ENCODE results near the gene CYP4F2.
"Not testable (repeated sequence)": the region's sequence is repeated elsewhere in the genome, so short reads cannot be mapped to it uniquely, and the experiment has no call there.

CYP4F2 gene

DNA sequence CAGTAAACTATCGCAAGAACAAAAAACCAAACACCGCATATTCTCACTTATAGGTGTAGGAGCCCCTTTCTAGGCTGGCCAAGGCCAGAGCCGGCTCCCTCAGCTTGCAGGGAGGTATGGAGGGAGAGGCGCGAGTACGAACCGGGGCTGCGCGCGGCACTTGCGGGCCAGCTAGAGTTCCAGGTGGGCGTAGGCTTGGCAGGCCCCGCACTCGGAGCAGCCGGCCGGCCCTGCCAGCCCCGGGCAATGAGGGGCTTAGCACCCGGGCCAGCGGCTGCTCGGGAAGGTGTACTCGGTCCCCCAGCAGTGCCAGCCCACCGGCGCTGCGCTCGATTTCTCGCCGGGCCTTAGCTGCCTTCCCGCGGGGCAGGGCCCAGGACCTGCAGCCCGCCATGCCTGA lies 1.7 kb upstream of the CYP4F2 start:
- DNase-seq: not testable (repeated sequence)

DNA sequence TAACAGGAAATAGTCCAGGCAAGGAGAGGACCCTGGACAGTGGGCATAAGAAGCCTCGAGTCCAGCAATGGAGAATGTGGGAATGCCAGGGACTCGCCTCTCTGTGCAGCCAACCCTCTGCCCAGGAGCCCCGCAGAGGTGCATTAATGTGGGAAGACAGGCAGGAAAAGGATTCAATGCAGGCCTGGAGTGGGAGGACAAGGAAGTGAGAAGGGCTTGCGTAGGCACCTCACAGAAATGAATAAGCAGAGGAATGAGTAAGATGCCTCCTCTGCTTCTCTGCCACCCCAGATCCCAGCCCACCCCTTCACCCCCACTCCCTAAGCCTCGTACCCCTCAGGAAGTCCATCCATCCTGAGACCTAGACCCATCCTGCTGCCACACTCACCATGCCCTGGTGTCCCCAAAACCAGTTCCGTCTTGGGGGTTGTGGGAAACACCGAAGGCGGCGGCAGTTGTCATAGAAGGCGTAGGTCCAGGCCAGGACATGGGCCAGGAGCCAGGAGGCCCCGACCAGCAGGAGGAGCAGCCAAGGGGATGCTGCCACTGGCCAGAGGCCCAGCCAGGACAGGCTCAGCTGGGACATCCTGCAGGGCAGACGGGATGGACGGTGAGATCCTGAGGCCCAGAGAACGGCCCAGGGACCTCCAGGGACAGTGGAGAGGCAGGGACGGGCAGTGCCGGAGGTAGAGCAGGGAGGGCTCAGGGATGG lies 692 bp downstream of the CYP4F2 start:
- no peak for DNase-seq

DNA sequence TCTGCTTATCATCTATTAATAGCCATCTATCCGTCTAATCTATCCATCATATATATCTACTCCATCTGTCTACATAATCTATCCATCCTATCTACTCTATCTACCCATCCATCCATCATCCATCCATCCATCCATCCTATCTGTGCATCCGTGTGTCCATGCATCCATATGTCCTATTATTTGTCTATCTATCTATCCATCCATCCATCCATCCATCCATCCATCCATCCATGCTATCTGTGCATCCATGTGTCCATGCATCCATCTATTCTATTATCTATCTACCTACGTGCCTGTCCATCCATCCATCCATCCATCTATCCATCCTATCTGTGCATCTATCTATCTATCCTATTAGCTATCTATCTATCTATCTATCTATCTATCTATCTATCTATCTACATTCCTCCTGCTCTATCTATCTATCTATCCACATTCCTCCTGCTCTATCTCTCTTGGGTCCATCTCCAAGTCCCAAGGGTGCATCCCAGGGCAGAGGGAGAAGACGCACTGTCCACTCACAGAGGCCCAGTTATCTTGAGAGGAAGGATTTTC lies 1.9 kb downstream of the CYP4F2 start:
- DNase-seq: no peak

DNA sequence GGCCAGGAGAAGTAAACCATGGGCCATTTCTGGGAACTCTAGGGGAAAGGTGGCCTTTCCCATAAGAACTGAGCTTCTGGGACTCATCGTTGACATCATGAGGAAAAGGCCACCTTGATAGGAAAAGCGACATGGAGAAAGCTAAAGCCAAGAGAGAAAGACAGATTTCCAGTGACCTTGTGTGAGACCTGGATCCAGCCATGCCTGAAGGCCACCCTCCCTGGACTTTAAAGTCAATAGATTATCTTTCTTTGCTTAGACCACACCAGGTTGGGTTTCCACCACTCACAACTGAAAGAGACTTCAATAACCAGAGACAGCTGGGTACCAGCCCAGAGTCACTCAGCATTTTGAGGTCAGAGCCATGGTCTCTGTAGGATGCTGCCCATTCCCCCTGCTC lies 3.5 kb downstream of the CYP4F2 start:
- no peak for DNase-seq

DNA sequence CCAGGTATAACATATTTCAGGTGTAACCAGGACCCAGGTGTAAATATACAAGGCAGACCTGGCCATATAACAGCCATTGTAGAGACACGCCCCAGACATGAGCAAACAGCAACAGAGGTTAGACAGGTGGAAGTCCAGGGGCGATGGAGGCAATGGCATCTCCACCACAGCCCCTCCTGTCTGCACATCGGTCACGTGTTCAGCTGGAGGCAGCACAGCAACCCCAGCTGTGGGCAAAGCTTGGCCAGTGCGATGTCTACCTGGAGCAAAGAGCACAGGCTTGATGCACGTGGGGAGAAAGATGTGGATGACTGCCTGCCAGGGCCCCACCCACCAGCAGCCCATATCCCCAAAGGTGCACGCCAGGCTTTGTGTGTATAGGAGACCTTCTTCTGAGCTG lies 4.4 kb downstream of the CYP4F2 start:
- no peak for DNase-seq

DNA sequence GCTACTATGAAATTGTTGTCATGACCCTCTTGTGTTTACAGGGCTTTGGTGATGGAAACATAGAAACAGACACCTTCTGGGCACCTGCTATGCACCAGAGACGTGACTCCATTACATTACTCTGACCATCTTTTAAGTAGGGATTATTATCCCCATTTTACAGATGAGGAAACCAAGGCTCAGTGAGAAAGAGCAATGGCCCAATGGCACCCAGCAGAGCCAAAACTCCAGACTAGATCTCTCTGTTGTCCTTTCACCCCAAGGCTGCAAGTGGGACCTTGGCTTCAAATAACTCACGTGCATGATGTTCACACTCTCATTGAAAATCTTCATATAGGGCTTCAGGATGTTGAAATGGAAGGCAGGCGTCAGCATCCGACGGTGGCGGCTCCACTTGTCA lies 5.9 kb downstream of the CYP4F2 start:
- no peak for DNase-seq

DNA sequence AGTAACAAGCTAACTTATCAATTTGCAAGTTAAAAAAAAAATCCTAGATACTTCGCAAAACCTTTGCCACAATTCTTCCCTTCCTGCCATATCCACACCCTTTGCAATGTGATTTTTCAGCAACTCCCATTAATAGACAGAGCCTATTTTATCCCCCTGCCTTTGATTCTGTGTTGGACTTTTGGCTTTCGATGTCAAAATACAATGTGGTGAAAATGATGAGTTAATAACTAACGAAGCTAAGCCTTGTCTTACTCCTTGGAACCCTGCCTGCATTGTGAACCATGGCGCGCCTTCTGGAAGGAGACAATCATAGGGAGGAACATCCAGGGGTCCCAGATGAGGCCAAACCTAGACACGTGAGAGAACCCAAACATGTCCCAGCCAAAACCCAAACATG lies 6.4 kb downstream of the CYP4F2 start:
- no peak for DNase-seq

DNA sequence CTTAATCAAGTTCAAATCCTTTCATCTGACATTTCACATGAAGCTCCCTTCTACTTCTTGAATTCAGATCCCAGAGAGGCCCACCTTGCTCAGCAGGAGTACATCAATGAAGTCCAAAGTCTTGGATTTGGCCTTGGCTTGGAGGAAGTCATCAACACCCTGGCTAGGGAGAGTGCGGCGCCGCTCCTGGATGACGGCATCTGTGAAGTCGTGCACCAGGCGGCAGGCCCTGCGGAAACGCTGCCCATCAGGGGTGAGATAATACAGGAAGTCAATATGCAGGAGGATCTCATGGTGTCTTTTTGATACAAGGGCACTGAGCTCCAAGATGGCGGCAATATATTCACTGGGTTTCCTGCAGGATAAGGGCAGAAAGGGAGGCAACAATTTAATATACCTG lies 8.5 kb downstream of the CYP4F2 start:
- DNase-seq: not testable (repeated sequence)

DNA sequence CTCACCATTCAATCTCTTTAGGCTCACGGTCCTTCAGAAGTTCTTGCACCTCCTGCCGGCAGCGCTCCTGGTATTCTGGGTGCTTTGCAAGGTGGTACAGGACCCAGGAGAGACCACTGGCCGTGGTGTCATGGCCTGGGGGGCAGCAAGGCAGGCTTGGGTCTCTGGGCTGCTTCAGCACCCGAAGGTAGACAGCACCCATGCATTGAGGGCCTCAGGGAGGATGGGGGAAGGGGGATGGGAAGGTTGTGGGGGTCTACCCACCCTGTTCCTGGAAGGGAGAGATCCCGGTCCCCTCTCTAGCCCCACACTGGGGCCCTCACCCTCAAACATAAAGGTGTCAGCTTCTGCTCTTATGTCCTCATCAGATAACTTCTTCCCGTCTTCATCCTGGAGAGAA lies 12.0 kb downstream of the CYP4F2 start:
- no peak for DNase-seq

DNA sequence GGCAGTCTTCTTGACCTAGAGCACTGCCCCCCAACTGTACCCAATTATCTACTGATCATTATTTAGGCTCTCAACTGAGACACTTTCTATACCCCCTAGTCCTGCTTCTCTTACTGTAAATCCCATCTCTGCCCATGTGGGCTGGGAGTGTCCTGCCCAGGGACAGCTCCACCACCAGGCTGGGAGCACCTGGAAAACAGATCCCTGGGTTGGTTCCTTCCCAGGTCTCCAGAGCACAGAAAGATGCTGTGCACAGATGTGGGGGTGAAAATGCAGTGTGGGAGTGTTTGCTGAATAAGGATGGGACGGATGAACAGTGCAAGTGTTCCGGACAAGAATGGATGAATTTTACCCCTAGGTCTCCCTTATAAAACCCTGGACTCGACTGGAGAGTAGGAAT lies 12.7 kb downstream of the CYP4F2 start:
- no peak for DNase-seq

DNA sequence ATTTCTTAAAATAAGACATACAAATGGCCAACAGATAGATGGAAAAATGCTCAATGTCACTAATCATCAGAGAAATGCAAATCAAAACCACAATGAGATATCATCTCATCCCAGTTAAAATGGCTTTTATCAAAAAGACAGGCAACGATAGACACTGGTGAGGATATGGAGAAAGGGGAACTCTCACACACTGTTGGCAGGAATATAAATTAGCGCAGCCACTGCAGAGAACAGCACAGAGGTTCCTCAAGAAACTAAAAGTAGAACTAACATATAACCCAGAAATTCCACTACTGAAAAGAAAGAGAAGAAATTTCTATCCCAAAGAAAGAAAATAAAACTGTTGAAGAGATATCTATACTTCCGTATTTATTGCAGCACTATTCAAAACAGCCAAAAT lies 14.5 kb downstream of the CYP4F2 start:
- DNase-seq: not testable (repeated sequence)

DNA sequence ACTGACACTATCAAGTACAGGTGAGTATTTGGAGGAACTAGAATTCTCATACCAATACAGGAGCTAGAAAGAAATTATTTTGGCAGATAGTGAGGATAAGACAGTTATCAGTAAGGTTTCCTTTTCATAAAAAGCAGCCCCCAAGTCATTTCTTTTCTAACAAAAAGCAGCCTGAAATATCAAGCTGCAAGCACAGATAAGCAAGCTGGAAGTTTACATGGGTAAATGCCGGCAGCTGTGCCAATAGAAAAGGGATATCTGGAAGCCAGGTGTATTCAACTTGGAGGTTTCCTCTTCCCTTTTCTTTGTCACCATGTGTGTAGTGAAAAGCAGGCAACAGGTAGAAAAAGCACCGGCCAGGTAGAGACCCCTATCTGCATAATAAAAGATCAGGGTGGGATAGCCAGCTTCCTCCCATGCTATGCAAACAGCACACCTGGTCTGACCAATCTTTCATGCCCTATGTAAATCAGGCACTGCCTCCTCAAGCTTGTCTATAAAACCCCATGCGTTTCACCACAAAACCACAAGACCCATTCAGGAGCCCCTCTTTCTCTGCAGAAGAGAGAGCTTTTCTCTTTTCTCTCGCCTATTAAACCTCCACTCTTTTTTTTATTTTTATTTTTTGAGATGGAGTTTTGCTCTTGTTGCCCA lies 22.9 kb downstream of the CYP4F2 start:
- no peak for DNase-seq

DNA sequence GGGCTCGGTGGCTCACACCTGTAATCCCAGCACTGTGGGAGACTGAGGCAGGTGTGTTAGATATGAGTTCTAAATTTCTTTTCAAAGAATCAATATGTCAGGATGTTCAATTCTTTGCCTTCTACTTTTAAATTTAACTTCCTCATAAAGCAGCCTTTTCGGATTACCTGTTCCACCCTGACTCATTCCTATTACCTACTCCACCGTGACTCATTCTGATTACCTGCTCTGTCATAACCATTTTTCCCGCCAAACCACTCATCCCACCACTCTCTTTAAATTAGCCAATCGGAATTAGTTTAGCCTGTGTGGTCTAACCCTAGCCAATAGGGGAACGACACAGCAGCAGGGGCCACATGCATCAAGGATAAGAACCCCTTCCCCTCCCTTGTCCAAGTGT lies 24.1 kb downstream of the CYP4F2 start:
- not testable (repeated sequence) for DNase-seq

DNA sequence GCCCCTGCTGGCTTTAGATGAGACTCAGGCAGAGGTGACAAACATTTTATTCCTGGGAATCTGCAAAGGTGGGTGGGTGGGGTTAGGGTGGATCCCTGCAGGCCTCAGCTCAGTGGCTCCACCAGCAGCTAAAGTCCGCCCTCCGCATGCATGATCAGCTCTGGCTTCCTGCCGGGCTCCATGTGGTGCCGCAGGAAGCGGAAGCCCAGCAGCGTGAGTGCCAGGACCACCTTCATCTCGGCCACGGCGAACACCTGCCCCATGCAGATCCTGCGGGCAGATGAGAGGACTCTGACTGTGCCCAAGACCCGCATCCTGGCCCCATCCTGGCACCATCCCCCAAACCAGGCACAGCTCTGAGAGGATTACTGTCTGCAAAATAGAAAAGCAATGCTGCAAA lies 26.3 kb downstream of the CYP4F2 start:
- DNase-seq: peak; percentile 18

DNA sequence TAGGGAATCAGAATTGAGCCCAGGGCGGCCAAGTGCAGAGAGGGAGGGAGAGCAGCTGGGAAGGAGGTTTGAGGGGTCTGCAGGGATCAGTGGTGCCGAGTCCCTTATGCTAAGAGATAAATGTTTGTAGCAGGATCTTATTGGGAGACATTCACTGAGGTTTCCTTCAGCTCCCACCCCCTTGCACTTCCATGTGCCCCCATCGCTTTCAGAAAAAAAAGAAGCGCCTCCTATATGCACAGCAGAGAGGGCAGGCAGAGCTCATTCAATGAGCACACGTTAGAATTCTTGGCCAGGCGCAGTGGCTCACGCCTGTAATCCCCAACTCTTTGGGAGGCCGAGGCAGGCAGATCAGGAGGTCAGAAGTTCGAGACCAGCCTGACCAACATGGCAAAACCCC lies 28.0 kb downstream of the CYP4F2 start:
- DNase-seq: no peak

DNA sequence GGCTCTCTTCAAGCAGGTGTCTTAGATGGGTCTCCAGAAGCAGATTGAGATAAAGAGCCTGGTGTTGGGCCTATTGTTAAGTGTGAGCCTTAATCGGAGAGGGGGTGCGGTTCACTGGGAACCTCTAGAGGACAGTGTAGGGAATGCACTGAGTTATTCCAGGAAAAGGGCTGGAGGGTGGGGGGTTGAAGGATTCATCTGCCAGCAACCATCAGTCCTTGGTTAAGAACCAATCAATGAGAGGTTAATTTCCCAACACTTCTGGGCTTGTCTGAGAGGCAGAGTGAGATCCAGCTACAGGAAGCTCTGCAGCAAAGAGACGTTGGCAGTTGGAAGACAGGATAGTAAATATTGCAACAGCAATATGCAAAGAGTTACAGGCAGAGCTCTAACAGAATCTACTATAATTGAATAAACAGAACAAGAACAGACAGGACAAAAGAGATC lies 28.7 kb downstream of the CYP4F2 start:
- peak; percentile 59 for DNase-seq

DNA sequence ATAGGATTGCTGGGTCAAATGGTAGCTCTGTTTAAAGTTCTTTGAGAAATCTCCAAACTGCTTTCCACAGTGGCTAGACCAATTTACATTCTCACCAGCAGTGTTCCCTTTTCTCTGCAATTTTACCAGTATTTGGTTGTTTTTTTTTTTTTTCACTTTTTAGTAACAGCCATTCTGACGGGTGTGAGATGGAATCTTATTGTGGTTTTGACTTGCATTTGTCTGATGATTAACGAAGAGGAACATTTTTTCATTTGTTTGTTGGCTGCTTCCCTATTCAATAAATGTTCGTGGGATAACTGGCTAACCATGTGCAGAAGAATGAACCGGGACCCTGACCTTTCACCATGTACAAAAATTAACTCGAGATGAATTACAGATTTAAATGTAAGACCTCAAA lies 31.2 kb downstream of the CYP4F2 start:
- no peak for DNase-seq

DNA sequence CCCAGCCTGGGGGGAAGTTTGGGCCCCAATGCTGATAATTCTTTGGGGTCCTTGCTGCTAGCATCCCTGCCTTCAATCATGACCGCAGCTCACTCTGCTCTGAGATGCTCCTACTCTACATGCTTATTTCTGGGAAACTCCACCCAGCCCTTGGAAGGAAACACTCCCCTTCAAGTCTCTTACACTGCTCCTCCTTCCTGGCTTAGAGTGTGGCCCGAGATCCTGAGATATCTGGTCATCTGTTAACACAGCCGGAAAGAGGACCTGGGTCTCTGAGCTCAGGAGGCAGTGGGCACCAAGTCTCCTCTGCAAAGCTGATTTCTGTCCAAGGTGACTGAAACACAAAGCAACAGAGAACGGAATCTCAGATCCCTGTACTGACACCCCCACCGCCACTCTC lies 33.0 kb downstream of the CYP4F2 start:
- DNase-seq: no peak

DNA sequence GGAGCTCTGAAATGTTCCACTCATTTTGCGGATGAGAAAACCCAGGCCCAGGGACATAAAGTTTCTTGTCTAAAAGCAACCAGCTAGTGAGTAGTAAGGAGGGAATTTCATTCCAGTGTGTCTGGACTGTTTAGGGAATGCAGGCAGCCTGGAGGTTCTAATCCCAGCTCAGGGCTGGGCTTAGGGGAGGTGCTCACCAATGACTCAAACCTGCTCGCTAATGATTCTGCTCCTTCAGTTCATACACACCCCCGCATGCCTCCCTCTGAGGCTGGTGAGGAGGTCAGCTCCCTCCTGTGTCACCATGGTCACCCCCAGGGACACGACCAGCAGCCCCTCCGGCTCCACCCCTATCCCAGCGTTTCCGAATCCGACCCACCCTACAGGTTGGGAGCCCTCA lies 34.6 kb downstream of the CYP4F2 start:
- DNase-seq: no peak

DNA sequence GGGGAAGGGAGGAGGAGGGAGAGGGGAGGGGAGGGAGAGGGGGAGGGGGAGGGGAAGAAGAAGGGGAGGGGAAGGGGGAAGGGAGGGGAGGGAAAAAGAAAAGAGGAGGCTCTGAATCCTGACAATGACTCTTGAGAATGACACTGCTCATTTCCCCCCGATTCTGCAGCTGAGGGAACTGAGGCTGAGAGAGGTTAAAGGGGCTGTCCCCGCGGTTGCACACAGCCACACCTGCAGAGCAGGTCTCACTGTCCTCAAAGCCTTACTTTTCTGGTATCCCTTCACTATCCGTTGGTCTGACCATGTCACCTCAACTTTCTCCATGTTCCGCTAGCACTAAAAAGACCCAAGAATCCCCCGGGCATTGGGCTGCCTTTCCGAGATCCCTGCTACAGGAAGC lies 35.4 kb downstream of the CYP4F2 start:
- no peak for DNase-seq

DNA sequence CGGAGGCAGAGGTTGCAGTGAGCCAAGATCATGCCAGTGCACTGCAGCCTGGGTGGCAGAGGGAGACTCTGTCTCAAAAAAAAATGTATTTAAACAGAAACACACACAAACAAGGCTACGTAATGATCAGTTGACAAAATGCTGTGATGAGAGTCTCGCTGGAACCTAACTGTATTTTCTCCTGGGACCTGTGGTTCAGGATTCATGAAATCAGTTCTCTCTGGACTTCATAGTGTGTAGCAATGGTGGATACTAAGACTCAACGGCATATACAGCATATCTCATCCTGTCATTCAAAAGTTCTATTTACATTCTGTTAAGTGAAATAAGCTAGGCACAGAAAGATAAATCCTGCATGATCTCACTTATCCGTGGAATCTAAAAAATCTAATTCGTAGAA lies 37.4 kb downstream of the CYP4F2 start:
- DNase-seq: no peak

DNA sequence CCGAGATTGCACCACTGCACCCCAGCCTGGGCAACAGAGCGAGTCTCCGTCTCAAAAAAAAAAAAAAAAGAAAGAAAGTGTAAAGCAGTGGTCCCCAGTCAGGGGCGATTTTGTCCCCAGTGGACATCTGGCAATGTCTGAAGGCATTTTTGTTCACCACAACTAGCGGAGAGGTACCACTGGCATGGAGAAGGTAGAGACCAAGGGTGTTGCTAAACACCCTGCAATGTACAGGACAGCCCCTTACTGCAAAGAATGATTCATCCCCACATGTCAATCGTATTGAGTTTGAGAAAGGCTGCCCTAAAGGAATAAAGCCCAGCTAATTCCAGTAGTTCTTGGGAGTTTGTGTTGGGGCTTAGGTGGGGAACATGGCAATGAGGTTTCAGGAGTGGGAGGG lies 38.7 kb downstream of the CYP4F2 start:
- no peak for DNase-seq

DNA sequence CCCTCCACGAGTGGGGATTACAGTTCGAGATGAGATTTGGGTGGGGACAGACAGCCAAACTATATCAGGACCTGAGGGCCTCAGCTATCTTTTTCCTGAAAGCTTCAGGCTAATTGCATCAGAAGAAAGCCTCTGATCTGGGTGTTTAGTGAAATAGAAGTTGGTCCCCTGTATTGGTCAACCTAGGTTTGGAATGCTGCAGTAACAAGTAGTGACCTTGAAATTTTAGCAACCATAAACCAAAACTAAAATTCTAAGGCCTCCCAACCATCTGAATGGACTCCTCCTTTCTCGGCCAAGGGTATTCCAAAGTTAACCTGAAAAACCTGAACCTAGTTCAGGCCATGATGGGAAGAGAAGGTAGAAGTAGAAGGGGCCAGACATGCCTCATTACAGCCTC lies 47.5 kb downstream of the CYP4F2 start:
- DNase-seq: no peak

DNA sequence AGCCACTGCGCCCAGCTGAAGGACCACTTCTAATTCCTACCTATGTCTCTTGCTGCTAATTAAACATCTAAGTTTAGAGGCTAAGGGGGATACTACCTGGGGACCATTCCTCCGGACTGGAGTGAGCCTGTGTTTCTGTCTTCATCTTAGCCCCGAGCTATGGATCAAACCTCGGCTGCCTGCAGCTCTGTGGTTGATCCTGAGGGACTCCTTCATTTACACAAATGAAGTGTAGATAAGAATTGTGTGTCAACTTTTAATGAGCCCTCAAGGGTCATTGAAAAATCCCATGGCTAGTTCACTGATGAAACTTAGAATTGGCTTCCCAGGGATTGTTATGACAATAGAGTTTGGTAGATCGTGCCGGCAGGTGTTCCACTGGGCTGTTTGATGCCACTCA lies 51.0 kb downstream of the CYP4F2 start:
- no peak for DNase-seq

DNA sequence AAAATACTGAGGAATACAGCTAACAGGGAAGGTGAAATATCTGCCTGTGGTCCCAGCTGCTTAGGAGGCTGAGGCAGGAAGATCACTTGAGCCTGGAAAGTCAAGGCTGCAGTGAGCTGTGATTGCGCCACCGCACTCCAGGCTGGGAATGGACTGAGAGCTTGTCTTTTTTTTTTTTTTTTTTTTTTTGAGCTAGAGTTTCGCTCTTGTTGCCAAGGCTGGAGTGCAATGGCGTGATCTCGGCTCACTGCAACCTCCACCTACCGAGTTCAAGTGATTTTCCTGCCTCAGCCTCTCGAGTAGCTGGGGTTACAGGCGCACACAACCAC lies 54.0 kb downstream of the CYP4F2 start:
- not testable (repeated sequence) for DNase-seq
